ENCODE data around the gene TIMP2. TPM values are rescaled to one million over a fixed set of nuclear protein-coding genes. Genes with fewer than 3 reads are reported as not detected.

The TIMP2 gene
- total and polyA plus RNA-seq, 2 of the 8 experiments (the other 6 are each of a cell fraction or from before 2014, with no cell fraction given), result 18.2 to 43.3 TPM

DNA sequence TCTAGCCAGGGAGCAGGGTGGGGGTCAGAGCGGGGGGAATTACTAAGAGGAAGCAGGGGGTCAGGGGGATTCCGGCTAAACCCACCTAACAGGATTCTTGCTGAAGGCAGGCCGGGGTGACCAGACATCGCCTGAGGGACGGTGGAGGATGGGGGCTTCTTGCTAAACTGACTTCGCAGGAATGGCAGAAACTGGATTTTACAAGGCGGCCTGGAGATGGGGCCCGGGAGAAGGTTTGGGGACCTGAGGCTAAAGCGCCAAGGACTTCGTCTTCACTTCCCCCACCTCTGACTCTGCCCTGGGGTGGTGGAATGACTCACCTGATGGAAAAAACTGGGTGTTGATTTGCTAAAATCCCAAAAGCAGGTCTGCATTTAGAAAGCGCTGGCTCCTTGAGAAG lies 31.1 kb upstream of the TIMP2 start:
- Histone ChIP-seq H2AFZ (ENCODE audit: low read length) (no peak overlapping the region), H4K8ac (ENCODE audit: extremely low read depth, insufficient read depth, low read length) (no peak overlapping the region), H3K18ac (ENCODE audit: extremely low read depth, low read length) (no peak overlapping the region), H3K27ac (ENCODE audit: low read depth, low read length) (no peak overlapping the region), H3K23me2 (ENCODE audit: low read depth, low read length) (0 out of 2 replicates have a peak, but pooled peaks cover 1% of the 10 kb centered on the region), H4K20me1 (replicated peaks in 1 of 2; ENCODE audit: control insufficient read depth in 1 of 2, insufficient read depth in 2 of 2, low read length in 2 of 2) (no peaks in the 10 kb centered on the region), H3K9ac (replicated peaks in 1 of 4; ENCODE audit: extremely low read depth in 1 of 4, low read depth in 3 of 4, low read length in 3 of 4) (no peak overlapping the region), H3K4me2 (ENCODE audit: insufficient read depth in 1 of 2, low read depth in 2 of 2, low read length in 2 of 2) (no peak overlapping the region), H2BK15ac (ENCODE audit: low read length) (no peak overlapping the region), H3K14ac (ENCODE audit: insufficient read length) (no peak overlapping the region), H4K5ac (ENCODE audit: insufficient read length, low read depth, low read length) (no peak overlapping the region), H3K79me1 (ENCODE audit: low read depth, low read length) (no peaks in the 10 kb centered on the region), H3K79me2 (ENCODE audit: control insufficient read depth in 1 of 2, insufficient read depth in 2 of 2, low read length in 2 of 2) (no peaks in the 10 kb centered on the region), H3K4me3 (ENCODE audit: extremely low read depth in 1 of 4, insufficient read depth in 2 of 4, low read depth in 3 of 4, low read length in 4 of 4) (no peak overlapping the region), H2BK20ac (ENCODE audit: low read length) (no peak overlapping the region), H2AK5ac (ENCODE audit: low read depth, low read length) (no peak overlapping the region), H3K4ac (replicated peaks; ENCODE audit: insufficient read length, low read depth, low read length) (no peak overlapping the region), H3K36me3 (ENCODE audit: control insufficient read depth in 2 of 4, insufficient read depth in 4 of 4, low read length in 3 of 4) (no peaks in the 10 kb centered on the region), H2BK5ac (ENCODE audit: low read depth, low read length) (no peak overlapping the region), H2BK12ac (ENCODE audit: low read depth, low read length) (no peak overlapping the region), H3K23ac (ENCODE audit: insufficient read length) (no peak overlapping the region), H3K4me1 (replicated peaks in 1 of 4; ENCODE audit: control insufficient read depth in 3 of 4, insufficient read depth in 4 of 4, low read length in 3 of 4) (peaks cover 0 to 7% (median under 1%) of the 10 kb centered on the region in 4 experiments; a peak in 3 of 7 replicates), H3K9me3 (ENCODE audit: insufficient read depth in 2 of 2, low read depth in 1 of 2, low read length in 1 of 2) (peaks cover under 1 to 1% of the 10 kb centered on the region in 2 experiments; a peak in 1 of 4 replicates), H3K56ac (replicated peaks; ENCODE audit: insufficient read length, low read depth, low read length) (no peak overlapping the region), H4K91ac (replicated peaks; ENCODE audit: insufficient read length, low read length) (no peak overlapping the region), H3K27me3 (replicated peaks in 1 of 4; ENCODE audit: control insufficient read depth in 3 of 4, extremely low read depth in 1 of 4, insufficient read depth in 3 of 4, low read length in 3 of 4) (no peaks in the 10 kb centered on the region), H2BK120ac (replicated peaks; ENCODE audit: low read depth, low read length) (no peak overlapping the region)
- ChIA-PET POLR2A (ENCODE audit: partially characterized antibody) (no interaction called here), CTCF (ENCODE audit: partially characterized antibody) (interaction anchor here (1.2 to 1.6 kb wide), 3 partner anchors 11 to 89 kb away, joined by 3 to 7 read pairs (median 4); no protein-coding TSS in a partner anchor)
- DNase-seq (ENCODE audit: low read depth in 1 of 2, low spot score in 2 of 2) (no peak), FAIRE-seq (no peak)
- 85% methylated on average over 3 of the region's 11 CpGs; no CpG with 5 or more reads in 1 of the 2 experiments for WGBS, 2 experiments (ENCODE audit: extremely low coverage in 1 of 2, insufficient coverage in 1 of 2, insufficient read length in 1 of 2, insufficient replicate concordance in 2 of 2, low coverage in 1 of 2, low lambda C conversion rate in 2 of 2, missing lambda C conversion rate in 1 of 2)
- TF ChIP-seq SIRT6 (IDR thresholded peaks at IDR 0.05; ENCODE audit: low read length) (no peak), KDM1A (IDR thresholded peaks at IDR 0.05; ENCODE audit: borderline replicate concordance, low read length) (no peak), JUND (IDR thresholded peaks at IDR 0.05; ENCODE audit: low read length) (no peak), TAF7 (optimal IDR thresholded peaks at IDR 0.05; ENCODE audit: borderline replicate concordance, low read depth, low read length) (no peak), SP1 (IDR thresholded peaks at IDR 0.05; ENCODE audit: low read depth, low read length) (no peak), CHD1 (IDR thresholded peaks at IDR 0.05; ENCODE audit: low read depth, low read length) (no peak), NRF1 (IDR thresholded peaks at IDR 0.05; ENCODE audit: low read depth, low read length) (no peak), SP4 (IDR thresholded peaks at IDR 0.05; ENCODE audit: low read length) (no peak)

Data from H1 (cell line).